Fibroblast of skin of left biceps (primary cell): ENCODE measurements around the gene EFNA5.

ENCODE experiments used
- DNase-seq, 2 experiments: peaks; one replicate each; pipeline ENCODE4 v3.0.0-alpha.2; 2013; ENCODE audit warnings: low read depth in 2 of 2

EFNA5 gene

DNA sequence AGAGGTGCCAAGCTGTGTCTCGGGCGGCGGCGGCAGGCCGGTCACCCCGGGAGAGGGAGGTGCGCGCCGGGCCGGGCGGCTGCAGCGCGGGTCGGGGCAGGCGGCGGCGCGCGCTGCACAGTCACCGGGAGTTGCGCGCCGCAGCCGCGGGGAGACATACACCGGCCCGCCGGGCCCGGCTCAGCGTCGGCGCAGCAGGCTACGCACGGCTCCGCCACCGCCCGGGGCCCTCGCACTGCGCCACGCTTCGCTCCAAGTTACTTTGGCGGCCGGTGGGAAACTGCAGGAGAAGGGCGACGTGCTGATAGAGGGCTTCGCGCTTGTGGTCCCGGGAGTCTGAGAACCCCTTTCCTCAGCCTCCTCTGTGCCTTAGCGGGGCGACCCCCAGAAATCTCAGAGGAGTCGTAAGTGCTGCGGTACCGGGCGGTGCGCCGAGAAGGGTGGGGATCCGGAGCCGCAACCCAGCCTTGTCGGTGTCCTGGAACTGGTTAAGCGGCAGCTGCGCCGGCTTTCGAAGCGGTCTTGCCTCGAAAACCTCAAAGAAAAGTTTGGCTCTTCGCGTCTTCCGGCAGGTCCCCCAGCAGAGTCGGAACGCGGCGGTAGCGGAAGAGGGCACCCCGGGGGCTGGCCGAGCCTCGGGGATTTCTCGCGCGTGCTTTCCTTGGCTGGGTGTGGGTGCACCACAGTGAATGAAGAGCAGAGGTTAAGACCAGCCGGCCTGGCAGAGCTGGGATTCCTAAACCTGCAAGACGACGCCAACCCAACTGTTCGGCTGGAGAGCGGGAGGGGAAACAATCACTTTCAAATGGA lies at the start of gene EFNA5:
EFNA5 (minus strand) TSS at position 6 of the 810 bp plus-strand sequence.
- DNase-seq = no peak

DNA sequence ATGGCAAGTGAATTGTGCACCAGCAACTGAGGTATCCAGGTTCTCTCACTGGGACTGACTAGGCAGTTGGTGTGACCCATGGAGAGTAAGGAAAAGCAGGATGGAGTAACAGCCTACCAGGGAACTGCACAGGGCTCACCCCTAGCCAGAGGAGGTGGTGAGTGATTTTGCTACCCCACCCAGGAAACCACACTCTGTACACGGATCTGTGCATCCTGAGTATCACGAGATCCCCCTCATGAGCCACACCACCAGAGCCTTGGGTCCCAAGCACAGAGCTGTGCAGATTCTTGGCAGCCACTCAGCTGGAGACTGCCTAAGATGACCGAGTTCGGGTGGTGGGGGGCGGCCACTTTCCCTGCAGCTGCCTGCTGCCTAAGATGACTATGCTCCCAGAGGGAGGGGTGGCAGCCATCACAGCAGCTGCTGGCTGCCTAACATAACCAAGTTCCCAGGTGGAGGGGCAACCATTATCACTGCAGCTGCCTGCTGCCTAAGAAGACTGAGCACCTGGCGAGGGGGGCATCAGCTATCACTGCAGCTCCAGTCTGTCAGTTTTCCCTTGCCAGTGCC lies 48.4 kb upstream of the EFNA5 start:
- no peak for DNase-seq

DNA sequence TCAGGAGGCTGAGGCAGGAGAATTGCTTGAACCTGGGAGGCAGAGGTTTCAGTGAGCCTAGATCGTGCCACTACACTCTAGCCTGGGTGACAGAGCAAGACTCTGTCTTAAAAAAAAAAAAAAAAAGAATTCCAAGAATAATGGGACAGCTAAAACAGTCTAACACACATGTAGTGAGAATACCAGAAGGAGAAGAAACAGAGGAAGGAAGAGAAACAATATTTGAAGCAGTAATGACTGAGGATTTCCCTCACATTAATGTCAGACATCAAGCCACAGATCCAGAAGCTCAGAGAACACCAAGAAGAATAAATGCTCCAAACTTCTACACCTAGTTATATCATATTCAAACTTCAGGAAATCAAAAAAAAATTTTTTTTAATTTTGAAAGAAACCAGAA lies 47.1 kb upstream of the EFNA5 start:
- DNase-seq = no peak

DNA sequence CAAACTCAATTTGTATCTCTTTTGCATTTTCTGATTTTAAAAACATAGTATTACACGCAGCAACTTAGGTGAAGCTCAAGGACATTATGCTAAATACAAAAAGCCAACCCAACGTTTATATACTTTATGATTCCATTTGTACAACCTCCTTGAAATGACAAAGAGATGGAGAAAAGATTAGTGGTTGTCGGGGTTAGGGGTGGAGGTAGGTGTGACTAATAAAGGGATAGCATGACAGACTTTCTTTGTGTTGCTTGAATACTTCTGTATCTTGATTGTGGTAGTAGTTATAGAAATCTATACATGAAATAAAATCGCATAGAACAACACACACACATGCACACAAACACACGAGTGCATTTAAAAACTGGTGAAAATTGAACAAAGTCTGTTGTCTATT lies 42.5 kb upstream of the EFNA5 start:
- DNase-seq = no peak

DNA sequence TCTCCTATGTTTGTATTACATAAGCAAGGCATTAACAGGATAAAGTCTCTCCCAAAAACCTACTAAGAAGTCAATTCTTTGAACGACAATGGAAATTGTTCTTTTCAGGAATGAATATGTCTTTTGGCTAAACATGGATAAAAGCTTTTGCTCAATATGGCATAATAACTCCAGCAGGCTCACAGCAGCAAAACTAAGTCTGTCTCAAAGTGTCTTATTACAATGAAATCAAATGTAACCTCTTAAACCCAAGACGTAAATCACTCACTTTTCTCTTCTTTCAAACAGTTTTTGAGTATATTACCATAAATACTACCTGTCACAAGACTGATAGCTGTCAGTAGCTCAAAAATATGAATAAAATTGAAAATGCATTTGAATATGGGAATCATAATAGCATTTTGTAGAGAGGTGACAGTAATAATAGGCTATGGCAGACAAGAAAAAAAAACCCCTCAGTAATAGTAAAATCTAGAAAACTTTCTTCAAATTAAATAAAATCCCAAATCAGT lies 41.7 kb upstream of the EFNA5 start:
- no peak for DNase-seq

DNA sequence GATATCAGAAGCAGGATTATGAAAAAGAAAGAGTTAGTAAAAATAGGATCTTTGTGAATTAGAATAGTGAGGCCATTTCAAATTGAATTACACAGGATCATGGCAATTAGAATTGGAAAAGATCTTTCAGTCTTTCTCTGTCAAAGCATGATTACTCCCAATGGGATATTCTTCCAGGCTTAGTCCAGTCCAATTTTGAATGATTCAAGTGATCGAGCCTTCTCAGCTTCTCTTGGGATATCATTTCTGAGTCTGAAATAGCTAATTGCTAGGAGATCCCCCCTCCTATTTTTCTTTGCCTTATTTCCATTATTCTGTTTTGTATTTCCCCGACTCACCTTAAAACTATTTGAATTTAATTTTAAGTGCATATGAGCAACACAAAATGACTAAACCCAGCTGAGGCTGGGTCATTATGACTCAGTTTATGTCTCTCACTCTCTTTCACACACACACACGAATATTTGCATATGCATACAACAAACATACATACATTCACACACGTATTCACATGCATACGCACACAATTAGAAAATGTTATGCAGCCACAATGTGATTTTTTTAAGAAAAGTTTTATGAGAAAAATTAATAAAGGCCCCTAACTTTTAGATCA lies 34.8 kb upstream of the EFNA5 start:
- DNase-seq = peak in 1 of 2 experiments; percentile 18

DNA sequence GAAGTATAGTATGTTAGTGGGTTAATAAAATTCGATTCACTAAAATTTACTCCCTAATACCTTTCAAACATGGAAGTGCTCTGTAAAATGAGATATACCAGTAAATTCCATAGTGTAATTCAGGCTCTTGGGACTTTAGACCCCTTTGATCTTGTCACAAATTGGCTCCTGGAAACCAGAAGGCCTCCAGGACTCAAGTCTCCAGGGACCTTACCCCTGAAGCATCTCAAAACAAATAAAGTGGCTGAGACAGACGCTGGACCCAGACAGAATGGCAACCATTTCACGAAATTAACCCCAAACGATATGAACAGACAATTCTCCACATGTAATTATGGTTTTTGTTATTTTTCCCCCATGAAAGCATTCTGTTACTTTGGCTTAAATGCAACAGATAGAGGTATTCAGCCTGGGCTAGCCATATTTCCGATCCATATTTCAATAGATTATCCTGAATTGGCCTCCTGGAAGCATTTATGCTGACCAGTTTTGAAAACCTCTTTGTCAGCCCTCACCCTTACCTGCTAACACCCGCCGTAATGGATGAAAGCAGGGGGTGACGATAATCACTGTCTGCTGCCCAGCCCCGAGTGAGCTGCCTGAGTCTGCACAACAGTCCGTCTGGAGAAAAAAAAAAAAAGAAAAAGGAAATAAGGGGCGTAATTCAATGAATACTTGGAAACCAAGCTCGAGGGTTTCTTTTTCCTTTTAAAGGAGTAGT lies 34.1 kb upstream of the EFNA5 start:
- DNase-seq = no peak

DNA sequence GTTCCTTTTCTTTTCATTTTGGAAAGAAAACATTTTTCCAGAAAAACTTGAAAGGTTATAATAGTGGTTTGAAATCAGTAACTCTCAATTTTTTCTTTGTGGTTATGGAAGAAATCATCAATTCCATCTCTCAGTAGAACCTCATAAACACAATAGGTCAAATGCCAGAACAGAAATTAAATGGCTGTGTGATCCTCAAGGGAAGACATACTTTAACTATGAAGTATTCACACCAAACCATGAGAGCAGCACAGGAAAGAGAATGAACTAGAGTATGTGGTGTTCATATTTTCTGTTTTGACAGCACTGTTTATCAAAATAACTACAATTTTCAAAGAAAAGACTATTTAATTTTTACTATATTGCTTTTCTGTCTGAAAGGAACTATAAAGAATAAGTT lies 29.7 kb upstream of the EFNA5 start:
- DNase-seq = peak in 1 of 2 experiments; percentile 9

DNA sequence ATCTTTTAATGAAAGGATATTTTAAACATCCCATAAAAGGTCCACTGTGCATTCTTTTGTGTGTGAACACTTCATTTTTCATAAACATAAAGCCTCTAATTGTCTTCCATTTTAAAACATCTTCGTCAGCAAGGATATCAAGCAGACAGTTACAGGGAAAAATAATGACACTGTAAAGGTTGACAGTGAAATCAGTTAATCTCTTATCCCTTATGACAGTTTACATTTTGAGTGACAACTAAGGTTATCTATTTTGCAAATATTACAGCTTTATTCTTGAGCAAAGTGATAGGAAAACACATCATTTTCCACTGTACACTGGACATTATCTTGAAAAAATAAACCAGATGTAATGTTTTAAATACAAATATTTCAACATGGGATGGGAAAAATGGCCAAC lies 28.7 kb upstream of the EFNA5 start:
- no peak for DNase-seq

DNA sequence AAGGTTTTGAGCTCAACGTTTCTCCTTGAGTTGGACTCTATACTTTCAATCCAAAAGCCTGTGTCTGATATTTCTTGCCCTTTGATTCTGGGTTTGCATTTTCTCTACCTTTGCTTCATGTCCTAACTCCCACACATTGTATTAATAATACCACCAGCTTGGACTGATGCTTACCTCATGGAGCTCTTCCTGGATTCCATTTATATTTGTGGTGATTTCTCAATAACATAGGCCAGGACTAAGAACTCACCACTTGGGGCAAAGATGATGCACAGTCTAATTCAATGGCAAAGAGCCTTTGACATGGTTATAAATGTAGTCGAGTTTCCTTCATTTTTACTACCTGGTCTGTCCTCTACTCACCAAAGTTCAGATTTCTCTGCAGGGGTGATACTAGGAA lies 27.5 kb upstream of the EFNA5 start:
- DNase-seq = no peak

DNA sequence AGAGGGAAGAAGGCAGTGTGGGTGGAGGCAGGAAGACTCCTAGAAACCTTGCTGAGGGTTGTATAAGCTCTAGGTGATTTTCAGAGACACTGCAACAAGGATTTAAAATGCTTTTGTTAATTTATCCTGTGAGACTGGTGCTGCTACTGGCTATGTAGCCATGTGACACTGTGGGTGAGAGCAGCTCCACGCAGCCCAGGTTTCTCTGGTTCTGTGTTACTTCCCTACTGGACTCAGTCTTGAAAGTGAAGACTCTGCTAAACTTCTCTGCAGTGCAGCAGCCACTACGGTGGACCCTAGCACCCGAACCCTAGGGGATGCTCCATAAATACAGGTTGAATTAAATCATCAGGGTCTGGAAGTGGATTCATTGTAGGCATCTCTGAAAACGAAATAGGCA lies 25.8 kb upstream of the EFNA5 start:
- DNase-seq = no peak

DNA sequence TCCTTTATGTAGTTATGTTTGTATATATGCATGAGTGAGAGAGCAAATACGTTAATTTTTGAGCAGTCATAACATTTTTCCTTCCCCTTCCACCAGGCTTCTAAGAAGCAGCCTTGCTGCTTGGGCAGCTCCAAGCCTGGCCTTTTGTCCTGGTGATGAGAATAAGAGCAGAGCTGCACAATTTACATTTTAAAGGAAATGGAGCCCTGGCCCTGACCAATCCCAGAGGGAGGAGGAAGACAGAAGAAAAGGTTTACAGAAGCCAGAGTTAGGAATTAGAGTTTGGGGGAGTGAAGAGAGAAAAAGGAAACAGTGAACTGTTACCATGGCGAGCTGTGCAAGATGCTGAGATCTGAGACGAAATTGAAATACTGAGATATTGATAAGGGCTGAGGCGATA lies 25.3 kb upstream of the EFNA5 start:
- DNase-seq = no peak

DNA sequence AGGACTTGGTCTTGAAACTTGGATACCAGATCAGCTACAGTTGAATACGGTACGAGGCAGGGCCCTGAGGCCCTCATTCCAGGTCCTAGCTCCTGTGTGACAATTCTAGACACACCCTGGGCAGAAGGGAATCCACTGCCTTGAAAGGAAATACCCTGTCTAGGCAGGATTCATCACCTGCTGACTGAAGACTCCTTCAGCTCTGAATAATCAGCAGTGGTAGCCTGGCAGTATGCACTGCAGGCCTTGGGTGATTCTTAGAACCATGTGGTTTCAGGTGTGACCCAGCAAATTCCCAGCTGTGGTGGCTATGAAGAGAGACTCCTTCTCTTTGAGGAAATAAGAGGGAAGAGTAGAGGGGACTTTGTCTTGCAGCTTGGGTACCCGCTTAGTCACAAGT lies 17.2 kb upstream of the EFNA5 start:
- no peak for DNase-seq

DNA sequence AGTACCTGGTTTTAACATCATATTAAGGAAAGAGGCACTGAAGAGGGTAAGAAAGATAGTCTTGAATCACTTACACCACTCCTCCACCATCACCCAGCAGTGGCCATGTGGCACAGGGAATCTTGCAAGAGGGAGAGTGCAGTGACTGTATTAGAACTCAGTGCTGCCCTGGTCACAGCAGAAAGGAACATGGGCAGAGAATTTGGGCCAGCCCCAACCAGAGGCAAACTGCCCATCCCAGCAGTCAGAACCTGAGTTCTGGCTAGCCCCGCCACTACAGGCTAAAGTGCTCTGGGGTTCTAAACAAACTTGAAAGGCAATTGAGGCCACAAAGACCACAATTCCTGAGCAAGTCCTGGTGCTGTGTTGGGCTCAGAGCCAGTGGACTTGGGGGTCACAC lies 16.7 kb upstream of the EFNA5 start:
- no peak for DNase-seq

DNA sequence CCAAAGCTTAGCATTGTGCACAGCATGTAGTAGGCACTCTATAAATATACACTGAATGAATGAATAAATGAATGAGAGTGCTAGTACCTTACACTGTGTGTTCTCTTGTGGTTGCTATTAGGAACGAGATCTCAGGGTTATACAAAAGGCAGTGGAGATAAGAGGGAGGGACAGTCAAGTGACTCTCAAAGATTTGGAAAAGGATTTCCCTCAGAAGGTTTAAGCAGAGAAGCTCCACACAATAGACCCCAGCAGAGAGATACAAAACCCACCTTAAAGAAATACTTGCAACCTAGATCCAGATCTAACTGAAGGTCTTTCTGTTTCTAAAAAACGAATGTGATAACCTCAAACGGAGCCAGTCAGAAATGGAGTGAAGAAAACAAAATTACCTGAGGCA lies 11.8 kb upstream of the EFNA5 start:
- no peak for DNase-seq

DNA sequence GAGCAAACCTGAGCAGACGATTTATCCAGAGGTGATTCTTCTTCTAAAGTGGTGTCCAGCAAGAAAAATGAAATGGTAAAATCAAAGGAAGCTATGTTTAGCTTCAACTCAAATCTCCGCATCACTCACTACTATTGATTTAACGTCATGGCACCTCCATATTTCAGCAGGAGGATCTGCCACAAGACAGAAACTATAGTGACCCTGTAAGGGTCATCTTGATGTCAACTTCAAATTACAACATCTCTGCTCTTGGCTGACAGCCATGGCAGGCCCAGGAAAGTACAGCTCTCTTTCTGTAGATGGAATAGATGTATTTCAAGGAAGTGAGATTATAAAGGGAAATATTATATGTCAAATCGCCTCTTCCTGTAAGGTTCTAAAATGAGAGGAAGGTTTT lies 10.1 kb upstream of the EFNA5 start:
- no peak for DNase-seq

DNA sequence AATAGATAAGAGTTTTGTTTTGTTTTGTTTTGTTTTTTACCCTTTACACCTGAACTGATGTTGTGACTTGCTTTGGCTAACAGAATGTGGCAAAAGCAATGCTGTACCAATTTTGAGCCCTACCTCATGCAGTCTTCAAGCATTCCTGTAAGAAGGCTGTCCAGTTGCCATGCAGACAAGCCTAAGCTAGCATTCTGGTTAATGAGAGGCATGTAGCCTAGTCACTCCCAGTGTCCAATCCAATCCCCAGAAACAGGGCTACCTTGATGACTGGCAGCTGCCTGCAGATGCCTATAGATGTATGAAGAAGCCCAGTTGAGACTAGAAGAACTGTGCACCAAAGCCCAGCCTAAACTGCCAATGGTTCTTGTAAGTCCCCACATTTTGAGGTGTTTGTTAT lies 9.4 kb upstream of the EFNA5 start:
- DNase-seq = no peak

DNA sequence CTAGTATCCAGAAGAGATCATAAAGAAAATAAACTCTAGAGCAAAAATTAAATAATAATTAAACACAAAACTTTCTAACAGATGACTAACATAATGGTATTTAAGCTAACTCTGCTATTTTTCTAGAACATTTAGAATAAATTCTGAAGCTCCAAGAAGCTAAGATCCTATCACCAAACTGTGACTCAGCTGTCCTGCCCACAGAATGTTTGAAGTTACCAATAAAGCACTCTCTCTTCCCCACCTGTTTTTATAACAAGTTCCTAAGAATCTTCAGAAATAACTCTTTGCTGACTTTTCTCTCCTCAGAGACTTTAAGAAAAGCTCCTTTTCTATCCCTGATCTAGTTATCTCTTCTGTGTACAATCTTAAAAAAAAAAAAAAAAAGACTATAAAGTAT lies 6.0 kb upstream of the EFNA5 start:
- no peak for DNase-seq

DNA sequence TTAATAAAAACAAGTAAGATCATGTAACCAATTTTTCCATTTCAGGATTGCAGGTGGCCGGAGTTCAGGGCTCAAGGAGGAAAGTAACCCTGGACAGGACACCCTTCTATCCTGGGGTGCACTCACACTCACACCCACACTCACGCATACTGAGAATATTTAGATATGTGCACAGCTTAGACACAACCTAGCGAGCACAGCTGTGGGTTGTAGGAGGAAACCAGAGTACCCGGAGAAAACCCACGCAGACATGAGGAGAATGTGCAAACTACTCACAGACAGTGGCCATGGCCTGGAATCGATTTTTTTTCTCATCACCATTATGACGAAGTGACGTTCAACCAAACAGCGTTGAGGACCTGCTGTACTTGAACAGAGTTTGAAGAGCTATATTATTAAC lies 4.5 kb upstream of the EFNA5 start:
- DNase-seq = no peak

DNA sequence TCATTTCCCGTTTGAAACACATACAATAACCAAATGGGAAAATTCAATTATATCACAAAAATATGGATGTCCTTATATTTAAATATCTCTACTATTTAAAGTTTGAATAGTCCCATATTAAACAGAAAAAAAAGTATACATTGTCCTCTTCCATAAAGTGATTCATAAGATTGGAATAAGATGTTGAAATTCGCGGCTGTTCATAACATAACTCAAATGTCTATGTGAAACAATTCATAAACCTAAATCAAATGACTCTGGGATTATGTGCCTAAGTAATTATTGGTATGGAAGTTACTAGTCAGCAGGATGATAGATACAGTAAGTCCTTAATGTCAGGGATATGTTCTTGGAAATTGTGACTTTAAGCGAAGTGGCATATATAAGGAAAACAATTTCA lies 3.9 kb upstream of the EFNA5 start:
- no peak for DNase-seq

DNA sequence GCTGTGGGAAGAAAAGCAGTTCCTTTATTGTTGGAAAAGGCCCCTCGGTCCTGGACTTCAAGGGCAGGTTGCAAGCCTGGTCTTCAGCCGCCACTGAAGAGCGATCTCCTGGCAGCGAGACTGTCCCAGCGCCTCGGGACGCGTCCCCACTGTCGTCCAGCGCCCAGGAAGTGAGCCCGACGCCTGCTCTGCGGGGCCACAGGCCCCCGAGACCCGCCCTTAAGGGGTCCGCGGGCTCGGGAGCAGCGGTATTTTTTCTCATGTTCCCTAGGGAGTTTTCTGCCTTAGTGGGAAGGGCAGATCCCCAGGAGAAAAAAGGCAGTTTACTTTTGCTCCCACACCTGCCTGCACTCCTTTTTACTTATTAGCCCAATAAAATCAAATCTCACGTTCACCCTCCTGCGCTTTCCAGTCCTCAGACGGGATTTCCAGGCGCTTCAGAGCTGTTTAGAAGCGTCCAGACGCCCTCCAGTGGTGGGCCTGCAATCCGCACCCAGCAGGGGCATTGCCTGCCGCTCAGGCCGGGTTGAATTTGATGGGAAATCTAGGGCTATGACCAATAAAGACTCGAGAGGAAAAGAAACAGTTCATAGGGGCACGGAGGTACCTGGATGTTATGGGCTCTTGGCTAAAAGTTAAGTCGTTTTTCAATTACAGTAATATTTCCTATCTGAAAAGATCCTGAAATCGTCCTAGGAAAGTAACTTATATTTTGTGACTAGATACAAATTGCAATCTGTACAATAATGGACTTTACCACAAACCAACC lies 2.8 kb upstream of the EFNA5 start:
- DNase-seq = peak; percentile 62 to 63

DNA sequence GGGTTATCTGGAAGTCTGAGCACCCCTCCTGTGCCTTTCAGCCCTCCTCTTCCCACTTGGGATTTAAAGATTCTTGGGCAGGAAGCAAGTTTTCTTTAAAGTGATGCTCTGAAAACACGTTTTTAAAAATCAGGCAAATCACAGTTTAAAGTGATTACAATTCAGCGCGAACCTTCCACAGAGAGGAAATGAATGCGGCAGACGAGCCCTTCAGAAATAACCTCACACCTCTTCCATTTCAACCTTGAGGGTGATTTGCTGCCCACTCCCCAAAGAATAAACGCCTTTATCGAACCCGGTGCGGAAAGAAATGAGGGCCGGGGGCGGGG lies 2.3 kb upstream of the EFNA5 start:
- no peak for DNase-seq
